ENCODE measurements around the gene TNRC18. TPM values are rescaled to one million over a fixed set of nuclear protein-coding genes. Genes with fewer than 3 reads are reported as not detected.
"Not testable (repeated sequence)": the region's sequence is repeated elsewhere in the genome, so short reads cannot be mapped to it uniquely, and the experiment has no call there.

TNRC18 gene
- total and polyA plus RNA-seq, 2 experiments from 2014 or later = 3.7 to 51.8 TPM

- WGBS, 2 experiments (ENCODE audit: low coverage in 1 of 2, low lambda C conversion rate in 2 of 2, missing lambda C conversion rate in 2 of 2) = 92 to 97% methylated on average over 4 of the region's 4 CpGs
- no peaks in the 10 kb centered on the region for H3K79me2 ChIP-seq (ENCODE audit: insufficient read depth)
- H3K36me3 ChIP-seq (ENCODE audit: low read depth) = no peaks in the 10 kb centered on the region
- no peaks in the 10 kb centered on the region for H3K4me1 ChIP-seq (ENCODE audit: insufficient read depth)
- no peaks in the 10 kb centered on the region for H3F3A ChIP-seq (ENCODE audit: insufficient read depth)
- H3K9me3 ChIP-seq (ENCODE audit: low read depth) = no peaks in the 10 kb centered on the region
- DNase-seq = no peak
- H4K20me1 ChIP-seq (ENCODE audit: insufficient read depth) = no peaks in the 10 kb centered on the region
- in situ Hi-C loops (cut with MboI) = no loop called here
- H3K27ac ChIP-seq = no peak overlapping the region
- no peak overlapping the region for H3K4me3 ChIP-seq
- H3K27me3 ChIP-seq (replicated peaks; ENCODE audit: insufficient read depth) = peaks cover 12% of the 10 kb centered on the region
- no peak overlapping the region for H3K4me2 ChIP-seq (ENCODE audit: unreplicated experiment)
- TF ChIP-seq EZH2phosphoT487 (IDR thresholded peaks at IDR 0.05; ENCODE audit: insufficient read depth, low read depth) (no peak), EZH2 (IDR thresholded peaks at IDR 0.05; ENCODE audit: insufficient read depth, poor library complexity, severe bottlenecking) (no peak)
- H3K9me2 ChIP-seq (ENCODE audit: insufficient read depth) = no peaks in the 10 kb centered on the region
- no peak overlapping the region for H3K9ac ChIP-seq
- no peak overlapping the region for H2AFZ ChIP-seq
Observed at GRCh38 chr7:5279734-5280133, 143.9 kb downstream of the TNRC18 start.

- Histone ChIP-seq H2AFZ (no peak overlapping the region), H3K36me3 (ENCODE audit: low read depth) (no peaks in the 10 kb centered on the region), H3F3A (ENCODE audit: insufficient read depth) (no peaks in the 10 kb centered on the region), H4K20me1 (ENCODE audit: insufficient read depth) (no peaks in the 10 kb centered on the region), H3K4me3 (no peak overlapping the region), H3K9ac (no peak overlapping the region), H3K79me2 (ENCODE audit: insufficient read depth) (no peaks in the 10 kb centered on the region), H3K27ac (no peak overlapping the region), H3K27me3 (replicated peaks; ENCODE audit: insufficient read depth) (peaks cover 21% of the 10 kb centered on the region), H3K4me1 (ENCODE audit: insufficient read depth) (no peaks in the 10 kb centered on the region), H3K9me3 (ENCODE audit: low read depth) (no peaks in the 10 kb centered on the region), H3K4me2 (ENCODE audit: unreplicated experiment) (no peak overlapping the region), H3K9me2 (ENCODE audit: insufficient read depth) (no peaks in the 10 kb centered on the region)
- TF ChIP-seq EZH2phosphoT487 (IDR thresholded peaks at IDR 0.05; ENCODE audit: insufficient read depth, low read depth) = no peak
- no peak for TF ChIP-seq EZH2 (IDR thresholded peaks at IDR 0.05; ENCODE audit: insufficient read depth, poor library complexity, severe bottlenecking)
- 31 to 39% methylated on average over 7 of the region's 7 CpGs for WGBS, 2 experiments (ENCODE audit: low coverage in 1 of 2, low lambda C conversion rate in 2 of 2, missing lambda C conversion rate in 2 of 2)
- in situ Hi-C loops (cut with MboI) = no loop called here
- no peak for DNase-seq
Observed at GRCh38 chr7:5278766-5279165, 144.9 kb downstream of the TNRC18 start.

GRCh38 chr7:5276611-5277010, 147.0 kb downstream of the TNRC18 start:
- H3K36me3 ChIP-seq (ENCODE audit: low read depth) = no peaks in the 10 kb centered on the region
- TF ChIP-seq EZH2phosphoT487 (IDR thresholded peaks at IDR 0.05; ENCODE audit: insufficient read depth, low read depth) = no peak
- no peak for TF ChIP-seq EZH2 (IDR thresholded peaks at IDR 0.05; ENCODE audit: insufficient read depth, poor library complexity, severe bottlenecking)
- H3K27me3 ChIP-seq (replicated peaks; ENCODE audit: insufficient read depth) = peaks cover 27% of the 10 kb centered on the region
- no peaks in the 10 kb centered on the region for H3F3A ChIP-seq (ENCODE audit: insufficient read depth)
- H3K9ac ChIP-seq = no peak overlapping the region
- H3K9me2 ChIP-seq (ENCODE audit: insufficient read depth) = no peaks in the 10 kb centered on the region
- WGBS, 2 experiments (ENCODE audit: low coverage in 1 of 2, low lambda C conversion rate in 2 of 2, missing lambda C conversion rate in 2 of 2) = 52 to 57% methylated on average over 14 to 15 of the region's 15 CpGs
- in situ Hi-C loops (cut with MboI) = no loop called here
- no peaks in the 10 kb centered on the region for H3K4me1 ChIP-seq (ENCODE audit: insufficient read depth)
- no peaks in the 10 kb centered on the region for H3K79me2 ChIP-seq (ENCODE audit: insufficient read depth)
- no peaks in the 10 kb centered on the region for H3K9me3 ChIP-seq (ENCODE audit: low read depth)
- no peak overlapping the region for H2AFZ ChIP-seq
- H3K4me2 ChIP-seq (ENCODE audit: unreplicated experiment) = no peak overlapping the region
- H3K4me3 ChIP-seq = no peak overlapping the region
- H4K20me1 ChIP-seq (ENCODE audit: insufficient read depth) = no peaks in the 10 kb centered on the region
- no peak overlapping the region for H3K27ac ChIP-seq
- no peak for DNase-seq

- H3K27me3 ChIP-seq (replicated peaks; ENCODE audit: insufficient read depth) = peaks cover 27% of the 10 kb centered on the region
- H3K4me3 ChIP-seq; H3K79me2 ChIP-seq (ENCODE audit: insufficient read depth); H2AFZ ChIP-seq; H3K9me3 ChIP-seq (ENCODE audit: low read depth); H3K4me1 ChIP-seq (ENCODE audit: insufficient read depth); H3K36me3 ChIP-seq (ENCODE audit: low read depth); DNase-seq; H4K20me1 ChIP-seq (ENCODE audit: insufficient read depth); H3K9ac ChIP-seq; H3K27ac ChIP-seq; H3K9me2 ChIP-seq (ENCODE audit: insufficient read depth); H3F3A ChIP-seq (ENCODE audit: insufficient read depth); H3K4me2 ChIP-seq (ENCODE audit: unreplicated experiment); in situ Hi-C loops (cut with MboI): not testable (repeated sequence)
- 83 to 85% methylated on average over 9 to 14 of the region's 14 CpGs for WGBS, 2 experiments (ENCODE audit: low coverage in 1 of 2, low lambda C conversion rate in 2 of 2, missing lambda C conversion rate in 2 of 2)
Observed at GRCh38 chr7:5276123-5276522, 147.5 kb downstream of the TNRC18 start.

- in situ Hi-C loops (cut with MboI); H3F3A ChIP-seq (ENCODE audit: insufficient read depth): not testable (repeated sequence)
Observed at GRCh38 chr7:5275510-5275909, 148.1 kb downstream of the TNRC18 start.

GRCh38 chr7:5274985-5275431, 148.6 kb downstream of the TNRC18 start:
- in situ Hi-C loops (cut with MboI); H3K4me1 ChIP-seq (ENCODE audit: insufficient read depth); H3K9me2 ChIP-seq (ENCODE audit: insufficient read depth); H3K79me2 ChIP-seq (ENCODE audit: insufficient read depth); H3K4me3 ChIP-seq; H3K9ac ChIP-seq; H3F3A ChIP-seq (ENCODE audit: insufficient read depth); H3K4me2 ChIP-seq (ENCODE audit: unreplicated experiment); H3K36me3 ChIP-seq (ENCODE audit: low read depth); H4K20me1 ChIP-seq (ENCODE audit: insufficient read depth); H2AFZ ChIP-seq; H3K9me3 ChIP-seq (ENCODE audit: low read depth); DNase-seq; H3K27ac ChIP-seq: not testable (repeated sequence)
- peaks cover 27% of the 10 kb centered on the region for H3K27me3 ChIP-seq (replicated peaks; ENCODE audit: insufficient read depth)
- 14 to 21% methylated on average over 10 to 11 of the region's 11 CpGs for WGBS, 2 experiments (ENCODE audit: low coverage in 1 of 2, low lambda C conversion rate in 2 of 2, missing lambda C conversion rate in 2 of 2)

More at GRCh38 chr7:5275510-5275909, 148.1 kb downstream of the TNRC18 start:
- not testable (repeated sequence) for H2AFZ ChIP-seq; H3K79me2 ChIP-seq (ENCODE audit: insufficient read depth); H3K4me3 ChIP-seq; H3K4me1 ChIP-seq (ENCODE audit: insufficient read depth); H3K27ac ChIP-seq; H3K4me2 ChIP-seq (ENCODE audit: unreplicated experiment); H3K9me2 ChIP-seq (ENCODE audit: insufficient read depth); H3K36me3 ChIP-seq (ENCODE audit: low read depth); H3K9me3 ChIP-seq (ENCODE audit: low read depth); H3K9ac ChIP-seq; DNase-seq; H4K20me1 ChIP-seq (ENCODE audit: insufficient read depth)
- 7 to 11% methylated on average over 10 of the region's 10 CpGs for WGBS, 2 experiments (ENCODE audit: low coverage in 1 of 2, low lambda C conversion rate in 2 of 2, missing lambda C conversion rate in 2 of 2)
- peaks cover 27% of the 10 kb centered on the region for H3K27me3 ChIP-seq (replicated peaks; ENCODE audit: insufficient read depth)

Data from GM23248 (cell line).